HG02938 (cell line): Measurements from ENCODE around the gene SOBP.

ENCODE experiments used
- ATAC-seq: cut with Tn5 transposase; IDR thresholded peaks from one replicate; pipeline ENCODE4 v1.9.1; 2021; ENCODE audit warnings: mild to moderate bottlenecking, moderate library complexity; ENCODE audit not compliant: unreplicated experiment

The SOBP gene

GRCh38 chr6:107578642-107579341 is 88.9 kb downstream of the SOBP start:
- no peak for ATAC-seq

- ATAC-seq = no peak
Measured at GRCh38 chr6:107579456-107580056, 89.6 kb downstream of the SOBP start.

- ATAC-seq = no peak
Measured at GRCh38 chr6:107582086-107582485, 92.2 kb downstream of the SOBP start.

GRCh38 chr6:107584726-107585125 is 94.8 kb downstream of the SOBP start:
- no peak for ATAC-seq

- ATAC-seq = no peak
Measured at GRCh38 chr6:107585815-107586435, 96.0 kb downstream of the SOBP start.

- no peak for ATAC-seq
Measured at GRCh38 chr6:107587451-107587850, 97.5 kb downstream of the SOBP start.

- ATAC-seq = no peak
Measured at GRCh38 chr6:107589199-107589598, 99.3 kb downstream of the SOBP start.

- no peak for ATAC-seq
Measured at GRCh38 chr6:107589934-107590333, 100.0 kb downstream of the SOBP start.

- no peak for ATAC-seq
Measured at GRCh38 chr6:107590378-107590777, 100.5 kb downstream of the SOBP start.

GRCh38 chr6:107591346-107591745 is 101.4 kb downstream of the SOBP start:
- no peak for ATAC-seq

- no peak for ATAC-seq
Measured at GRCh38 chr6:107592806-107593205, 102.9 kb downstream of the SOBP start.

GRCh38 chr6:107594736-107595135 is 104.8 kb downstream of the SOBP start:
- ATAC-seq = no peak

- ATAC-seq = no peak
Measured at GRCh38 chr6:107598091-107598490, 108.2 kb downstream of the SOBP start.

GRCh38 chr6:107599043-107599442 is 109.1 kb downstream of the SOBP start:
- ATAC-seq = no peak

- ATAC-seq = no peak
Measured at GRCh38 chr6:107600121-107600520, 110.2 kb downstream of the SOBP start.

GRCh38 chr6:107600936-107601335 is 111.0 kb downstream of the SOBP start:
- no peak for ATAC-seq

- ATAC-seq = no peak
Measured at GRCh38 chr6:107601406-107601805, 111.5 kb downstream of the SOBP start.

GRCh38 chr6:107602321-107603005 is 112.5 kb downstream of the SOBP start:
- ATAC-seq = no peak

GRCh38 chr6:107603006-107603370 is 113.1 kb downstream of the SOBP start:
- no peak for ATAC-seq

GRCh38 chr6:107604549-107604948 is 114.6 kb downstream of the SOBP start:
- ATAC-seq = no peak

- no peak for ATAC-seq
Measured at GRCh38 chr6:107606407-107606806, 116.5 kb downstream of the SOBP start.

GRCh38 chr6:107607116-107607515 is 117.2 kb downstream of the SOBP start:
- no peak for ATAC-seq
